Activated CD4-positive, alpha-beta T cell treated with anti-CD3 and anti-CD28 coated beads, Interleukin-2, Interleukin-4, amounts not matched to agents 100 ng/mL and 50 ng/mL, durations not matched to agents 16 hours and 8 hours (primary cell): Measurements from ENCODE around the gene PPP1R14C.
"Not testable (repeated sequence)": the region's sequence is repeated elsewhere in the genome, so short reads cannot be mapped to it uniquely, and the experiment has no call there.

ENCODE experiments used
- DNase-seq: peaks from one replicate; pipeline ENCODE4 v3.0.0-alpha.2; 2020; ENCODE audit warnings: low spot score

PPP1R14C gene

GRCh38 chr6:150169181-150169580 is 26.3 kb downstream of the PPP1R14C start:
- DNase-seq: no peak

- peak; percentile 86 for DNase-seq
Observed at GRCh38 chr6:150169609-150170008, 26.8 kb downstream of the PPP1R14C start.

GRCh38 chr6:150172929-150173328 is 30.1 kb downstream of the PPP1R14C start:
- DNase-seq: no peak

GRCh38 chr6:150175586-150176151 is 32.8 kb downstream of the PPP1R14C start:
- no peak for DNase-seq

GRCh38 chr6:150176152-150176551 is 33.3 kb downstream of the PPP1R14C start:
- no peak for DNase-seq

GRCh38 chr6:150176659-150177058 is 33.8 kb downstream of the PPP1R14C start:
- DNase-seq: no peak

GRCh38 chr6:150177259-150177951 is 34.6 kb downstream of the PPP1R14C start:
- no peak for DNase-seq

GRCh38 chr6:150177952-150178520 is 35.2 kb downstream of the PPP1R14C start:
- DNase-seq: no peak

GRCh38 chr6:150179030-150179429 is 36.2 kb downstream of the PPP1R14C start:
- no peak for DNase-seq

- DNase-seq: not testable (repeated sequence)
Observed at GRCh38 chr6:150179907-150180424, 37.1 kb downstream of the PPP1R14C start.

- DNase-seq: no peak
Observed at GRCh38 chr6:150180517-150180916, 37.7 kb downstream of the PPP1R14C start.

GRCh38 chr6:150182460-150183078 is 39.7 kb downstream of the PPP1R14C start:
- DNase-seq: no peak

- no peak for DNase-seq
Observed at GRCh38 chr6:150183105-150183504, 40.3 kb downstream of the PPP1R14C start.

- DNase-seq: no peak
Observed at GRCh38 chr6:150183966-150184365, 41.1 kb downstream of the PPP1R14C start.

- no peak for DNase-seq
Observed at GRCh38 chr6:150184850-150185731, 42.2 kb downstream of the PPP1R14C start.

- no peak for DNase-seq
Observed at GRCh38 chr6:150185732-150186117, 42.9 kb downstream of the PPP1R14C start.

- no peak for DNase-seq
Observed at GRCh38 chr6:150186129-150186898, 43.5 kb downstream of the PPP1R14C start.

- not testable (repeated sequence) for DNase-seq
Observed at GRCh38 chr6:150187433-150187832, 44.6 kb downstream of the PPP1R14C start.

GRCh38 chr6:150189122-150189521 is 46.3 kb downstream of the PPP1R14C start:
- DNase-seq: no peak

GRCh38 chr6:150191809-150192208 is 49.0 kb downstream of the PPP1R14C start:
- no peak for DNase-seq

GRCh38 chr6:150194195-150194594 is 51.4 kb downstream of the PPP1R14C start:
- DNase-seq: no peak
